A204.1 (cell line): ENCODE data around the gene SCRT2.
"Not testable (repeated sequence)": the region's sequence is repeated elsewhere in the genome, so short reads cannot be mapped to it uniquely, and the experiment has no call there.

ENCODE experiments used
- FAIRE-seq: peaks from 2 replicates; lab custom pipeline; 2012; peaks lifted over from hg19 to GRCh38; lab: Jason Lieb, UNC

SCRT2 gene

GRCh38 chr20:699811-700338, 24.3 kb upstream of the SCRT2 start:
- no peak for FAIRE-seq

- FAIRE-seq: no peak
Observed at GRCh38 chr20:699342-699741, 23.7 kb upstream of the SCRT2 start.

DNA sequence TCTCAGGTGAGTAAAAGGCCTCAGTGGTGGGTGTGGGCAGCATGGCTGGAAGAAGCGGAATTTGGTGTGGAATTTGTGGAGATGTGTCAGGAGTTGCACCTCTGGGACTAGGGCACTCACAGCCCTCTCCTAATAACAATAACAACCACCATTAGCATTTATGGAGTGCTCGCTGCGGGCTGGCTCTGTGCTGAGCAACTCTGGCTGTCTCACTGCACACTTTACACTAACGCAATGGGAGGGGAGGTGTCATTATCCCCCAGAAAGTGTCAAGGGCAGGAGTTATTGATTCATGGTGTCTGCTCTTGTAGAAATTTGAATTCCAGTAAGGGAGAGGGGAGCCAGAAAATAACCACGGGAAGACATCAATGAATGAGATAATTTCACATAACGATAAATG, 22.7 kb upstream of the SCRT2 start:
- FAIRE-seq: no peak

- FAIRE-seq: no peak
Observed at GRCh38 chr20:697826-698225, 22.2 kb upstream of the SCRT2 start.

DNA sequence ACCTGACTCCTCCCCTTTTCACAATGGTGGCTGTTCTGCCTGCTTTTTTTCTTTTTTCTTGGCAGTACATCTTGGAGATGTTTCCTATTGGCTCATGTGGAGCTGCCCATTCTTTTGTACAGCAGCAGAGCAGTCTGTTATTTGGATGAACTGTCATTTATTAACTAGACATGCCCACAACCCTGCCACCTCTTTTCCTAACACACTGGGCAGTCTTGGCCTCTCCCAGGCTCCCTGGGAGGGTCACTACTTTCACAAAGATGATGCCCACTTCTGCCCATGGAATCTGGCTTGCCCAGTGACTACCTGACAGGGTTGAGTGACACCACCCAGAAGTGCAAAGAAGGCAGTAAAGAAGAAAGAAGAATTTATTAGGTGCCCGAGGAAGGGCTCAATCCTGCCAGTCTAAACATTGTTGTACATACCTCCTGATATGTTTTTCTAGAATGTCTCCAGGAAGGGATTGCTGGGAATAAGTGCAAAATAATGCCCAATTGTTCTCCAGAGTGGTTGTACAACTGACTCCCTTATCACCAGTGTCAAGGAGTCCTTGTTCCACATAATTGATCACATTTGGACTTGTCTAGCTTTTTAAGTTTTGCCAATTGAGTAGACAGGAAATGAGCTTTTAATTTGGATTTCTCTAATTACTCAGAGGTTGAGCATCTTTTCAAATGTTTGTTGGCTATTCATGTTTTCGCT, 19.7 kb upstream of the SCRT2 start:
- no peak for FAIRE-seq

DNA sequence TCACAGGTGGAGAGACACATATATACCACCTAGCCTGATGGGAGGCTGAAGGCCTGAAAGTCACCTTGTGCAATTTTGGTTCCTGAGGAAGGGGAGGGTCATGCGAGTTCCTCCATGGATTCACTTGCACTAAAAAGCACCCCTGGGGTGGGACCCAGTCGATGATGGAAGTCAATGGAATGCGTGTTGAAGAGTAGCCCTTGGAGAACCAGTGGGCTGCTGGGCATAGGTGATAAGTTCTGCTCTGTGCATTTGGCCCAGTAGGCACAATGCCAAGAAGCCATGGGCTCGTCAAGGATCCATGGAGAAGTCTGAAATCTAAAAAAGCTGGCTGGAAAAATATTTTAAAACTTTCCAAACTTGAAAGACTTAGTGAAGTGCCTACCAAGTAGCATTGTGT, 18.9 kb upstream of the SCRT2 start:
- FAIRE-seq: no peak

DNA sequence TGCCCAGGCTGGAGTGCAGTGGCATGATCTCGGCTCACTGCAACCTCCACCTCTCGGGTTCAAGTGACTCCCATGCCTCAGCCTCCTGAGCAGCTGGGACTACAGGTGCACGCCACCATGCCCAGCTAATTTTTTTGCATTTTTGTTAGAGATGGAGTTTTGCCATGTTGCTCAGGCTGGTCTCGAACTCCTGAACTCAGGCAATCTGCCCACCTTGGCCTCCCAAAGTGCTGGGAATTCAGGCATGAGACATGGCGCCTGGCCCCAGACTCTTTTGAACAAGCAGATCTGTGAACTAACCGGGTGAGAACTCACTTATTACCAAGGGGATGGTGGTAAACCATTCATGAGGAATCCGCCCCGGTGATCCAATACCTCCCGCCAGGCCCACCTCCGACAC, 18.2 kb upstream of the SCRT2 start:
- not testable (repeated sequence) for FAIRE-seq

DNA sequence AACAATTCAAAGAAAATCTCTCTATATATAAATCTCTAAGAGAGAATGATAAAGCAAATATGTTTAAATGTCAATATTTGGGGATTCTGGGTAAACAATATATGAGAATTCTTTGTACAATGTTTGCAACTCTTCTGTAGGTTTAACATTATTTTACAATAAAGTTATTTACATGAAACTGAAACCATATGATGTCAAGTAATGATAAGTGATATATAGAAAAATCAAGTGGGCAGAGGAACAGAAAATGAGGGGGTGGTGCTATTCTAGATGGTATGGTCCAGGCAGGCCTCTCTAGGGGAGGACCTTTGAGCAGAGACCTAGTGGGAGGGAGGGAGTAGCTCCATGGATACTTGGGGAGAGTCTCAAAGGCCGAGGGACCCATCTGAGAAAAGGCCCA, 16.4 kb upstream of the SCRT2 start:
- no peak for FAIRE-seq

DNA sequence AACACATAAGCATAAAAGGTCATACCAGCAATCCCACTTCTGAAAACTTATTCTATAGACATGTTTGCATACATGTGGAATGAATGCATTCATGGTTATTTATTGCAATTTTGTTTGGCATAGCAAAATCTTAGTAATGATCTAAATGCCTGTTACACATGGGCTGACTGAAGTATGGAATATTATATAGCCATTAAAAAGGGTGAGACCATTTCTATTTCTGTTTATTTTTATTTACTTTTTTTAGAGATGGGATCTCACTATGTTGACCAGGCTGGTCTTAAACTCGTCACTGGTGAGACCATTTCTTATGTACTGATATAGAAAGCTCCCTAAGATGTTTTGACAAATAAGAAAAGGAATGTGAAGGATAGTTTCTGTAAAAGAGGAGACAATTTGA, 14.3 kb upstream of the SCRT2 start:
- no peak for FAIRE-seq

DNA sequence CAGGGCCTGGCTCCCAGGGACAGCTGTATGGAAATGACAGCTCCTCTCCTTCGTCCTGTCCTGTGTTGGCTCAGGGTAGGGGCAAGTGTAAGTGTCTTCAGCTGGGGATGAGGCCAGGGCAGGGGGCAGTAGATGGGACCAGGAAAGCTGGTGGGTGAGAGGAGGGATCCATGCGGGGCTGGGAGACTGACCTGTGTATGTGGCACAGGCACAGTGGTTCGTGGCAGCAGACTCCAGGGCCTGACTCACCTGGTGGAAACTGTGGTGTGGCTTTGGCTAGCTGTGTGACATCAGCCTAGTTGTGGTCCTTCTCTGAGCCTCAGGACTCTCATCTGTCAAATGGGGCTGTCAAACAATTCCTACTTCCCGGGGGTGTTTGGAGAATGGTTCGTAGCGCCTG, 13.7 kb upstream of the SCRT2 start:
- no peak for FAIRE-seq

GRCh38 chr20:688809-689212, 13.2 kb upstream of the SCRT2 start:
- no peak for FAIRE-seq

- FAIRE-seq: no peak
Observed at GRCh38 chr20:687468-688203, 12.0 kb upstream of the SCRT2 start.

- no peak for FAIRE-seq
Observed at GRCh38 chr20:684676-685319, 9.2 kb upstream of the SCRT2 start.

DNA sequence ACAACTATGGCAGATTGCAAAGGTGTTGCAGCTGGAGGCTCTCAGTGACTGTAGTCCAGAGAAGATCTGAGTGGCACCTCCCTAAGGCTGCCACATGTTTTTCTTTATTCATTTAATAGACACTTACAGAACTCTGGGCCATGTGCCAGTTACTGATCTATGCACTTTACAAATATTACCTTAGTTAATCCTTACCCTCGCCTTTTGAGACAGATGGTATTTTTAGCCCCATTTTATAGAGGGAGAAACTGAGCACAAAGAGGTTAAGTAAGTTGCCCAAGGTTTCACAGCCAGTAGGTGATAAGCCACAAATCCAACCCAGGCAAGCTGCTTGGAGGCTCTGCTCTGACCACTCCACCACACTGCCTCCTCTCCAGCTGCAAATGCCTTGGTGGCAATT, 6.5 kb upstream of the SCRT2 start:
- no peak for FAIRE-seq

DNA sequence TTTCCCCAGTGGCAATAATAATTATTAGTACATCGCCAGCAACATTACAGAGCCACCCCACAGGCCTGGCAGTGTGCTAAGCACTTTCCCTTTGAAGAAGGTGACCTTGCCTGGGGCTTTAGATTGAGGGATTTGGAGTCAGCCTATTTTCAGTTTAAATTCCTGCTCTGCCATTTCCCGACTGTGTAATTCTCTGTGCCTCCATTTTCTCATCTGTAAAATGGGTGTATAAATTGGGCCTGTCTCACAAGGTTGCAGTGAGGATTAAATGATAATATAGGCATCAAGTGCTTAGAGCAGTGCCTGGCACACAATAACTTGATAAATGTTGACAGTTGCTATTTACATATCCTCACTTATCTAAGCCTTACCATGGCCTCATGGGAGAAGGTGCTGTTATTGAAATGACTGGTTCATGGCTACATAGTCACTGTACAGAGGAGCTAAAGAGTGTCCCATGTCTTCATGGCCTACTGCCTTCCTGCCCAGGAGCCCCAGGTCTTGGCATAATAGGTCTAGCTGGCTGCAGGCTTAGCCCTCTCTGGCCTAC, 5.1 kb upstream of the SCRT2 start:
- no peak for FAIRE-seq

DNA sequence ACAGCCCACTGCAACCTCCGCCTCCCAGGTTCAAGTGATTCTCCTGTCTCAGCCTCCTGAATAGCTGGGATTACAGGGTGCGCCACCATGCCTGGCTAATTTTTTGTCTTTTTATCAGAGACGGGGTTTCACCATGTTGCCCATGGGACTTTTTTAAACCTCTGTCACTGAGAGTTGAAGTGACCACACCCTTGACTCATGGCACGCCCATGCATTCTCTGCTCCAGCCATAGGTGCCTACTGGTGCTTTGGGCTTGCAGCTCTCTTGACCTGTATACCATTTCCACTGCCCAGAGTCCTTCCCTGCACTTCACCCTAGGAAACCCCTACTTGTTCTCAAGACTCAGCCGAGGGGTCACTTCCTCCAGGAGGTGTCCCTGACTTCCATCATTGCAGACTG, 2.4 kb upstream of the SCRT2 start:
- no peak for FAIRE-seq

DNA sequence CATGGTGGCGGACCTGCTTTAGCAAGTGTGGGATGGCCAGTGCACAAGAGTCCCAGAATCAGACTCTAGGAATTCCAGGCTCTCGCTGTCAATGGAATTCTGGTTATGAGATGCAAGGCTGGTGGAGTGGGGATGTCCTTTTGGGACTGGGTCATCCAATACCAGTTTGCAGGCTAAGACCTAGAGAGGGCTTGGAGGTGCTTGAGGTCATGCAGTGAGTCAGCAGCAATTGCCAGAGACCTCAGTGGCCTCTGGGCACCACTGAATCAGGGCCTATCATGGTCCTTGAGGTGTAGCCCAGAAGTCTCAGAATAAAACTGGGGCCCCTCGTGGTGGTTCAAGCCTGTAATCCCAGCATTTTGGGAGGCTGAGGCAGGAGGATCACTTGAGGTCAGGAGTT, 1.4 kb upstream of the SCRT2 start:
- no peak for FAIRE-seq

GRCh38 chr20:676315-676937, 824 bp upstream of the SCRT2 start:
- FAIRE-seq: no peak

DNA sequence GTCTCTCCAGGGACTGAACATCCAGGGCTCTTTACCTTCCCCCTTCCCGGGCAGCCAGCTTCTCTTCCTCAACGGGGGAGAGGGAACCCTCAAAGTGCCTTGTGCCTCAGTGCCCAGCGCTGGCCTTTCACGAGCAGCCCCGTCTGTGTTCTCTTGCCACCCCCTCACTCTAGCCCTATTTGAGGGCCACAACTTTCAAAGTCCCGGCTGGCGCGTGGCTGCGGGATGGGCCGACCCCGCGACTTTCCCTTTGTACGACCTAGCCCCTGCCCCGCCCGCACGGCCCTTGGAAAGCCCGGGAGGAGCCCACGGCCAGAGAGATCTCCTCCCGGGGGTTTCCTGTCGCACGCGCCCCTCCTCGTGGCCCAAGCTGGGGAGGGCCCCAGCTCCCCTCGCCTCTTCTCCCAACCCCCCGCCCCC, 559 bp downstream of the SCRT2 start:
- no peak for FAIRE-seq

DNA sequence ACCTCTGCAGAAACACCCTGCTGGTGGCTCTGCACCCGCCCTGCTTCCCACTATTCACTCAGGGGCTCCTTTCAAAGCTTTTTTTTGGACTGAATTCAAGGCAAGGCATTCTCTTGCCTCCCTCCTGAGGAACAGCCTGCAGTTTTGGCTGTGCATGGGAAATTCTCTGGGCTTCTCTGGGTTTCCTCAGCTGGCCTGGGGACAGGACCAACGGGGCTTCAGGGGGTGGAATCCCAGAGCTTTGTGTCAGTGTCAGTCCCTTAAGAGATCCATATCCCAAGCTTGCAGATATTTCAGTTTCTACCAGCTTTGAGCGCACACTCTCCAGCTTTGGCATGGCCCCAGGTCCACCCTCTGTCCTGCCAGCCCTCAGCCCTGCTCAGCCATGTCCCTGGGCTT, 2.0 kb downstream of the SCRT2 start:
- FAIRE-seq: no peak

- FAIRE-seq: no peak
Observed at GRCh38 chr20:672963-673602, 2.5 kb downstream of the SCRT2 start.
